ENCODE results near the gene OR56B1. TPM values are rescaled to one million over a fixed set of nuclear protein-coding genes. Genes with fewer than 3 reads are reported as not detected.

Gene OR56B1
- total and polyA plus RNA-seq, 3 donors from 2014 or later = 0.16 to 0.25 TPM; not detected in 1

GRCh38 chr11:5767056-5767455 is 30.8 kb downstream of the OR56B1 start:
- H3K4me1 ChIP-seq = no peaks in the 10 kb centered on the region
- DNase-seq = no peak
- WGBS, 2 donors = 56 to 59% methylated on average over 1 of the region's 1 CpG

GRCh38 chr11:5783255-5783654 is 47.0 kb downstream of the OR56B1 start, which contains the start of gene OR52N5:
Gene OR52N5, minus strand, starts transcription at chr11:5783355. Its CDS starts 4,721 bp downstream, at chr11:5778634.
- TF ChIP-seq, protein P1, sequence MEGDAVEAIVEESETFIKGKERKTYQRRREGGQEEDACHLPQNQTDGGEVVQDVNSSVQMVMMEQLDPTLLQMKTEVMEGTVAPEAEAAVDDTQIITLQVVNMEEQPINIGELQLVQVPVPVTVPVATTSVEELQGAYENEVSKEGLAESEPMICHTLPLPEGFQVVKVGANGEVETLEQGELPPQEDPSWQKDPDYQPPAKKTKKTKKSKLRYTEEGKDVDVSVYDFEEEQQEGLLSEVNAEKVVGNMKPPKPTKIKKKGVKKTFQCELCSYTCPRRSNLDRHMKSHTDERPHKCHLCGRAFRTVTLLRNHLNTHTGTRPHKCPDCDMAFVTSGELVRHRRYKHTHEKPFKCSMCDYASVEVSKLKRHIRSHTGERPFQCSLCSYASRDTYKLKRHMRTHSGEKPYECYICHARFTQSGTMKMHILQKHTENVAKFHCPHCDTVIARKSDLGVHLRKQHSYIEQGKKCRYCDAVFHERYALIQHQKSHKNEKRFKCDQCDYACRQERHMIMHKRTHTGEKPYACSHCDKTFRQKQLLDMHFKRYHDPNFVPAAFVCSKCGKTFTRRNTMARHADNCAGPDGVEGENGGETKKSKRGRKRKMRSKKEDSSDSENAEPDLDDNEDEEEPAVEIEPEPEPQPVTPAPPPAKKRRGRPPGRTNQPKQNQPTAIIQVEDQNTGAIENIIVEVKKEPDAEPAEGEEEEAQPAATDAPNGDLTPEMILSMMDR (IDR thresholded peaks at IDR 0.05) = no peak
- TF ChIP-seq POLR2A (IDR thresholded peaks at IDR 0.05) = no peak
- no peak for DNase-seq
- Histone ChIP-seq H3K36me3 (ENCODE audit: low read depth, missing control alignments) (no peaks in the 10 kb centered on the region), H3K4me1 (no peaks in the 10 kb centered on the region), H3K4me3 (no peak within 1 kb of the TSS), H3K27me3 (no peaks in the 10 kb centered on the region), H3K27ac (no peak within 1 kb of the TSS), H3K9me3 (no peaks in the 10 kb centered on the region)
- 56 to 66% methylated on average over 4 of the region's 4 CpGs for WGBS, 2 donors
- intact Hi-C loops (cut with DNase I; ENCODE audit: low total_unique reads) = no loop called here

More at GRCh38 chr11:5767056-5767455, 30.8 kb downstream of the OR56B1 start:
- Histone ChIP-seq H3K9me3 (no peaks in the 10 kb centered on the region), H3K27me3 (no peaks in the 10 kb centered on the region), H3K36me3 (ENCODE audit: low read depth, missing control alignments) (no peaks in the 10 kb centered on the region), H3K4me3 (no peak overlapping the region), H3K27ac (no peak overlapping the region)
- no peak for TF ChIP-seq POLR2A (IDR thresholded peaks at IDR 0.05)
- TF ChIP-seq, protein P1 (IDR thresholded peaks at IDR 0.05) = no peak
- intact Hi-C loops (cut with DNase I; ENCODE audit: low total_unique reads) = no loop called here

Other genes with a start within 250 kb of the OR56B1 start
- gene OR52D1, start 247.8 kb upstream of the OR56B1 start, total RNA-seq = not detected
- gene OR52D1, start 247.8 kb upstream of the OR56B1 start, polyA plus RNA-seq (ENCODE audit: insufficient read depth, low read depth, low replicate concordance) = not detected
- 100 to 1,000 TPM; 105 to 283 TPM for gene UBQLN3, start 226.5 kb upstream of the OR56B1 start, total RNA-seq
- 336 TPM for gene UBQLN3, start 226.5 kb upstream of the OR56B1 start, polyA plus RNA-seq (ENCODE audit: insufficient read depth, low read depth, low replicate concordance)
- 10 to 100 TPM in 1 of 2 donors, 1 to 10 TPM in 1; 8.8 to 38.7 TPM for gene UBQLNL, start 219.7 kb upstream of the OR56B1 start, total RNA-seq
- 42.8 TPM for gene UBQLNL, start 219.7 kb upstream of the OR56B1 start, polyA plus RNA-seq (ENCODE audit: insufficient read depth, low read depth, low replicate concordance)
- 1 to 10 TPM; 1.4 to 1.9 TPM for gene OR52H1, start 187.9 kb upstream of the OR56B1 start, total RNA-seq
- gene OR52H1, start 187.9 kb upstream of the OR56B1 start, polyA plus RNA-seq (ENCODE audit: insufficient read depth, low read depth, low replicate concordance) = not detected
- not detected for gene OR52B6, start 155.6 kb upstream of the OR56B1 start, total RNA-seq
- gene OR52B6, start 155.6 kb upstream of the OR56B1 start, polyA plus RNA-seq (ENCODE audit: insufficient read depth, low read depth, low replicate concordance) = not detected
- gene TRIM6, start 139.8 kb upstream of the OR56B1 start, total RNA-seq = 10 to 100 TPM in 1 of 2 donors, 1 to 10 TPM in 1; 9.1 to 10.6 TPM
- 20.9 TPM for gene TRIM6, start 139.8 kb upstream of the OR56B1 start, polyA plus RNA-seq (ENCODE audit: insufficient read depth, low read depth, low replicate concordance)
- gene TRIM34, start 111.4 kb upstream of the OR56B1 start, total RNA-seq = 1 to 10 TPM; 6.5 to 7.6 TPM
- 6.5 TPM for gene TRIM34, start 111.4 kb upstream of the OR56B1 start, polyA plus RNA-seq (ENCODE audit: insufficient read depth, low read depth, low replicate concordance)
- 10 to 100 TPM; 10.8 to 16.2 TPM for gene TRIM5, start 51.4 kb upstream of the OR56B1 start, total RNA-seq
- 8.8 TPM for gene TRIM5, start 51.4 kb upstream of the OR56B1 start, polyA plus RNA-seq (ENCODE audit: insufficient read depth, low read depth, low replicate concordance)
- gene TRIM22, start 46.7 kb upstream of the OR56B1 start, total RNA-seq = 10 to 100 TPM; 25.0 to 30.3 TPM
- 25.0 TPM for gene TRIM22, start 46.7 kb upstream of the OR56B1 start, polyA plus RNA-seq (ENCODE audit: insufficient read depth, low read depth, low replicate concordance)
- 1 to 10 TPM in 1 of 2 donors, not detected in 1; 1.1 TPM for gene OR52N4, start 17.8 kb downstream of the OR56B1 start, total RNA-seq
- 0.44 TPM for gene OR52N4, start 17.8 kb downstream of the OR56B1 start, polyA plus RNA-seq (ENCODE audit: insufficient read depth, low read depth, low replicate concordance)
- gene OR52N5, start 46.9 kb downstream of the OR56B1 start, total RNA-seq = 1 to 10 TPM; 2.0 to 2.5 TPM
- not detected for gene OR52N5, start 46.9 kb downstream of the OR56B1 start, polyA plus RNA-seq (ENCODE audit: insufficient read depth, low read depth, low replicate concordance)
- gene OR52N1, start 54.8 kb downstream of the OR56B1 start, total RNA-seq = 1 to 10 TPM; 1.6 to 1.7 TPM
- gene OR52N1, start 54.8 kb downstream of the OR56B1 start, polyA plus RNA-seq (ENCODE audit: insufficient read depth, low read depth, low replicate concordance) = not detected
- gene OR52N2, start 72.5 kb downstream of the OR56B1 start, total RNA-seq = not detected
- 0.44 TPM for gene OR52N2, start 72.5 kb downstream of the OR56B1 start, polyA plus RNA-seq (ENCODE audit: insufficient read depth, low read depth, low replicate concordance)
- 1 to 10 TPM; 1.2 to 1.4 TPM for gene OR52E6, start 105.4 kb downstream of the OR56B1 start, total RNA-seq
- not detected for gene OR52E6, start 105.4 kb downstream of the OR56B1 start, polyA plus RNA-seq (ENCODE audit: insufficient read depth, low read depth, low replicate concordance)
- 1 to 10 TPM; 3.0 to 4.6 TPM for gene OR52E8, start 121.2 kb downstream of the OR56B1 start, total RNA-seq
- not detected for gene OR52E8, start 121.2 kb downstream of the OR56B1 start, polyA plus RNA-seq (ENCODE audit: insufficient read depth, low read depth, low replicate concordance)
- gene OR52E4, start 144.2 kb downstream of the OR56B1 start, total RNA-seq = not detected
- not detected for gene OR52E4, start 144.2 kb downstream of the OR56B1 start, polyA plus RNA-seq (ENCODE audit: insufficient read depth, low read depth, low replicate concordance)
- gene OR52E5, start 156.8 kb downstream of the OR56B1 start, total RNA-seq = not detected
- gene OR52E5, start 156.8 kb downstream of the OR56B1 start, polyA plus RNA-seq (ENCODE audit: insufficient read depth, low read depth, low replicate concordance) = not detected
- 1 to 10 TPM in 1 of 2 donors, under 1 TPM in 1; 0.87 to 1.0 TPM for gene OR56A3, start 205.8 kb downstream of the OR56B1 start, total RNA-seq
- gene OR56A3, start 205.8 kb downstream of the OR56B1 start, polyA plus RNA-seq (ENCODE audit: insufficient read depth, low read depth, low replicate concordance) = 0.90 TPM
- gene OR56A5, start 232.0 kb downstream of the OR56B1 start, total RNA-seq = not detected
- gene OR56A5, start 232.0 kb downstream of the OR56B1 start, polyA plus RNA-seq (ENCODE audit: insufficient read depth, low read depth, low replicate concordance) = not detected

Data from testis (tissue), 3 donors.